Mammary epithelial cell (primary cell): ENCODE results near the gene SYCE1L.

Experiments used
- EZH2 ChIP-seq: IDR thresholded peaks from 2 replicates; pipeline ENCODE4 v1.6.1; 2012; ENCODE audit warnings: low read length, inconsistent platforms, borderline replicate concordance
- TF ChIP-seq, protein P1 (sequence below), 2 donors: IDR thresholded peaks in 1 of 2; conservative IDR thresholded peaks in 1 of 2; 2 replicates each; pipeline ENCODE4 v1.5.1; 2011 to 2012; ENCODE audit warnings: inconsistent platforms in 2 of 2, low read length in 2 of 2, mild to moderate bottlenecking in 2 of 2, control low read depth in 1 of 2, low read depth in 1 of 2; ENCODE audit not compliant: insufficient read depth in 1 of 2; ENCODE audit errors: extremely low read depth in 1 of 2

DNA sequence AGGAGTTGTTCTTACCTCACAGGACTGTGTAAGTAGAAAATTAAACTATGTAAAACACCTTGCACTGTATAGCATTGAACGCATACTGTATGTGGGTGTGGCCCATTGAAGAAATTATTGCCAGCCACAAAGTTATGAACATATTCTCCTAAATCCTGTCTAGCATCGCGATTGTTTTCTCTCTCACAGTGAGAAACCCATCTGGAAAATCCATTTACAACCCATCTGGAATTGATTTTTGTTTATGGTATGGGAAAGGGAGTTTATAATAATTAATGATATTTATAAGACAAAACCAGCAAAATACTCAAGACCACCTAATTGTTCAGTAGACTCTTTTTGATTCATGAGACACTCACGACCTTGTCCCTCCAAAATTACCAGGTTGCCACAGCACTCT is 30.3 kb upstream of the SYCE1L start:
- TF ChIP-seq, protein P1, sequence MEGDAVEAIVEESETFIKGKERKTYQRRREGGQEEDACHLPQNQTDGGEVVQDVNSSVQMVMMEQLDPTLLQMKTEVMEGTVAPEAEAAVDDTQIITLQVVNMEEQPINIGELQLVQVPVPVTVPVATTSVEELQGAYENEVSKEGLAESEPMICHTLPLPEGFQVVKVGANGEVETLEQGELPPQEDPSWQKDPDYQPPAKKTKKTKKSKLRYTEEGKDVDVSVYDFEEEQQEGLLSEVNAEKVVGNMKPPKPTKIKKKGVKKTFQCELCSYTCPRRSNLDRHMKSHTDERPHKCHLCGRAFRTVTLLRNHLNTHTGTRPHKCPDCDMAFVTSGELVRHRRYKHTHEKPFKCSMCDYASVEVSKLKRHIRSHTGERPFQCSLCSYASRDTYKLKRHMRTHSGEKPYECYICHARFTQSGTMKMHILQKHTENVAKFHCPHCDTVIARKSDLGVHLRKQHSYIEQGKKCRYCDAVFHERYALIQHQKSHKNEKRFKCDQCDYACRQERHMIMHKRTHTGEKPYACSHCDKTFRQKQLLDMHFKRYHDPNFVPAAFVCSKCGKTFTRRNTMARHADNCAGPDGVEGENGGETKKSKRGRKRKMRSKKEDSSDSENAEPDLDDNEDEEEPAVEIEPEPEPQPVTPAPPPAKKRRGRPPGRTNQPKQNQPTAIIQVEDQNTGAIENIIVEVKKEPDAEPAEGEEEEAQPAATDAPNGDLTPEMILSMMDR (conservative IDR thresholded peaks at IDR 0.05 in 1 of 2, IDR thresholded peaks at IDR 0.05 in 1 of 2; ENCODE audit: extremely low read depth in 1 of 2, insufficient read depth in 1 of 2, low read depth in 1 of 2, low read length in 2 of 2), result no peak
- TF ChIP-seq EZH2, result no peak
